DMS153 treated with DMSO at 0.1 percent for 48 hours (cell line): ENCODE measurements around the gene MAGI1.

Source experiments
- DNase-seq: peaks from one replicate; lab custom pipeline; 2025; ENCODE audit not compliant: unreplicated experiment; lab: John Stamatoyannopoulos, UW

MAGI1 gene

GRCh38 chr3:65809641-65810150 is 229.0 kb downstream of the MAGI1 start:
- DNase-seq = no peak

- no peak for DNase-seq
Observed at GRCh38 chr3:65808824-65809223, 229.9 kb downstream of the MAGI1 start.

GRCh38 chr3:65808407-65808806 is 230.3 kb downstream of the MAGI1 start:
- DNase-seq = no peak

- DNase-seq = no peak
Observed at GRCh38 chr3:65807225-65807624, 231.5 kb downstream of the MAGI1 start.

- no peak for DNase-seq
Observed at GRCh38 chr3:65806600-65806999, 232.1 kb downstream of the MAGI1 start.

GRCh38 chr3:65796676-65797075 is 242.0 kb downstream of the MAGI1 start:
- DNase-seq = no peak

- no peak for DNase-seq
Observed at GRCh38 chr3:65795166-65795565, 243.6 kb downstream of the MAGI1 start.

- DNase-seq = no peak
Observed at GRCh38 chr3:65793495-65794200, 245.1 kb downstream of the MAGI1 start.

- DNase-seq = no peak
Observed at GRCh38 chr3:65788461-65788860, 250.3 kb downstream of the MAGI1 start.

- DNase-seq = no peak
Observed at GRCh38 chr3:65787827-65788226, 250.9 kb downstream of the MAGI1 start.

- no peak for DNase-seq
Observed at GRCh38 chr3:65787340-65787739, 251.4 kb downstream of the MAGI1 start.

- DNase-seq = no peak
Observed at GRCh38 chr3:65786890-65787289, 251.8 kb downstream of the MAGI1 start.

- peak; percentile 24 for DNase-seq
Observed at GRCh38 chr3:65785065-65785645, 253.6 kb downstream of the MAGI1 start.

- no peak for DNase-seq
Observed at GRCh38 chr3:65783117-65783516, 255.6 kb downstream of the MAGI1 start.

GRCh38 chr3:65781594-65781993 is 257.1 kb downstream of the MAGI1 start:
- DNase-seq = no peak

- DNase-seq = no peak
Observed at GRCh38 chr3:65779390-65779789, 259.3 kb downstream of the MAGI1 start.

- DNase-seq = no peak
Observed at GRCh38 chr3:65778968-65779367, 259.8 kb downstream of the MAGI1 start.

- DNase-seq = no peak
Observed at GRCh38 chr3:65777050-65777449, 261.7 kb downstream of the MAGI1 start.

GRCh38 chr3:65776494-65776893 is 262.2 kb downstream of the MAGI1 start:
- no peak for DNase-seq

GRCh38 chr3:65776081-65776480 is 262.6 kb downstream of the MAGI1 start:
- DNase-seq = no peak

- no peak for DNase-seq
Observed at GRCh38 chr3:65772758-65773157, 266.0 kb downstream of the MAGI1 start.

GRCh38 chr3:65767551-65767950 is 271.2 kb downstream of the MAGI1 start:
- no peak for DNase-seq

- no peak for DNase-seq
Observed at GRCh38 chr3:65762235-65762580, 276.5 kb downstream of the MAGI1 start.
